Mammary epithelial cell (primary cell): ENCODE results near the gene DNAH17.

Experiments used
- EZH2 ChIP-seq: IDR thresholded peaks from 2 replicates; pipeline ENCODE4 v1.6.1; 2012; ENCODE audit warnings: low read length, inconsistent platforms, borderline replicate concordance
- TF ChIP-seq, protein P1 (sequence below), 2 donors: IDR thresholded peaks in 1 of 2; conservative IDR thresholded peaks in 1 of 2; 2 replicates each; pipeline ENCODE4 v1.5.1; 2011 to 2012; ENCODE audit warnings: inconsistent platforms in 2 of 2, low read length in 2 of 2, mild to moderate bottlenecking in 2 of 2, control low read depth in 1 of 2, low read depth in 1 of 2; ENCODE audit not compliant: insufficient read depth in 1 of 2; ENCODE audit errors: extremely low read depth in 1 of 2

DNA sequence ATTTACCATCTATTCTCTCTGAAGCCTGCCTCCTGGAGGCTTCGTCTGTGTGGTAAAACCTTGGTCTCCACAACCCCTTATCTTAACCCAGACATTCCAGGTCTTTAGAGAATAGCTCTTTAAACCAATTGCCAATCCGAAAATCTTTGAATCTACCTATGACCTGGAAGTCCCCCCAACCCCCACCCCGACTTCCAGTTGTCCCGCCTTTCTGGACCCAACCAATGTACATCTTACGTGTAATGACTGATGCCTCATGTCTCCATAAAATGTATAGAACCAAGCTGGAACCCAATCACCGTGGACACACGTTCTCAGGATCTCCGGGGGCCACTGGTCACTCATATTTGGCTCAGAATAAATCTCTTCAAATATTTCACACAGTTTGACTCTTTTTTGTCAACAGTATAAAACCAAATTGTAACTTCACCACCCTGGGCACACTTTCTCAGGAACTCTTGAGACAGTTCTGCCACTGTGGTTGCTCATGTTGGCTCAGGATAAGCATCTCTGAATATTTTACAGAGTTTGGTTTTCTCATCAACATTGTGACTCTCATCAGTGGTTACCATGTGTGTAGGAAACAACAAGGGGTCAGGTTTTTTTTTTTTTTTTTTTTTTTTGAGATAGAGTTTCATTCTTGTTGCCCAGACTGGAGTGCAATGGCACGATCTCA lies 18.1 kb upstream of the DNAH17 start:
- TF ChIP-seq, protein P1, sequence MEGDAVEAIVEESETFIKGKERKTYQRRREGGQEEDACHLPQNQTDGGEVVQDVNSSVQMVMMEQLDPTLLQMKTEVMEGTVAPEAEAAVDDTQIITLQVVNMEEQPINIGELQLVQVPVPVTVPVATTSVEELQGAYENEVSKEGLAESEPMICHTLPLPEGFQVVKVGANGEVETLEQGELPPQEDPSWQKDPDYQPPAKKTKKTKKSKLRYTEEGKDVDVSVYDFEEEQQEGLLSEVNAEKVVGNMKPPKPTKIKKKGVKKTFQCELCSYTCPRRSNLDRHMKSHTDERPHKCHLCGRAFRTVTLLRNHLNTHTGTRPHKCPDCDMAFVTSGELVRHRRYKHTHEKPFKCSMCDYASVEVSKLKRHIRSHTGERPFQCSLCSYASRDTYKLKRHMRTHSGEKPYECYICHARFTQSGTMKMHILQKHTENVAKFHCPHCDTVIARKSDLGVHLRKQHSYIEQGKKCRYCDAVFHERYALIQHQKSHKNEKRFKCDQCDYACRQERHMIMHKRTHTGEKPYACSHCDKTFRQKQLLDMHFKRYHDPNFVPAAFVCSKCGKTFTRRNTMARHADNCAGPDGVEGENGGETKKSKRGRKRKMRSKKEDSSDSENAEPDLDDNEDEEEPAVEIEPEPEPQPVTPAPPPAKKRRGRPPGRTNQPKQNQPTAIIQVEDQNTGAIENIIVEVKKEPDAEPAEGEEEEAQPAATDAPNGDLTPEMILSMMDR (conservative IDR thresholded peaks at IDR 0.05 in 1 of 2, IDR thresholded peaks at IDR 0.05 in 1 of 2; ENCODE audit: extremely low read depth in 1 of 2, insufficient read depth in 1 of 2, low read depth in 1 of 2, low read length in 2 of 2) = no peak
- no peak for TF ChIP-seq EZH2
